ENCODE measurements around the gene C9orf78.

DNA sequence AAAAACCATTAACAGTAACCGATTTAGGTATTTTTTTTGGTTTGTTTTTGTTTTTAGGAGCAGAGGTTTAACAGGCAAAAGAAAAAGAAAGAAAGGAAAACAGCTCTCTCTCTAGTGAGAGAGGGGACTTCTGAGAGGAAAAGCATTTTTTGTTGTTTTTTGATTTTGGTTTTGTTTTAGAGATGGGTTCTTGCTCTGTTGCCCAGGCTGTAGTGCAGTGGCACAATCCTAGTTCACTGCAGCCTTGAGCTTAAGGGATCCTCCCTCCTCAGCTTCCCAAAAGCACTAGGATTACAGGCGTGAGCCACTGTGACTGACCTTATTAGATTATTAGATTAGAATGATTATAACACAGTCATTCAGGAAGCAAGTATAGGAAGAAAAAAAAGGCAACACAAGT lies 10.3 kb upstream of the C9orf78 start:
- TF ChIP-seq, protein P1, sequence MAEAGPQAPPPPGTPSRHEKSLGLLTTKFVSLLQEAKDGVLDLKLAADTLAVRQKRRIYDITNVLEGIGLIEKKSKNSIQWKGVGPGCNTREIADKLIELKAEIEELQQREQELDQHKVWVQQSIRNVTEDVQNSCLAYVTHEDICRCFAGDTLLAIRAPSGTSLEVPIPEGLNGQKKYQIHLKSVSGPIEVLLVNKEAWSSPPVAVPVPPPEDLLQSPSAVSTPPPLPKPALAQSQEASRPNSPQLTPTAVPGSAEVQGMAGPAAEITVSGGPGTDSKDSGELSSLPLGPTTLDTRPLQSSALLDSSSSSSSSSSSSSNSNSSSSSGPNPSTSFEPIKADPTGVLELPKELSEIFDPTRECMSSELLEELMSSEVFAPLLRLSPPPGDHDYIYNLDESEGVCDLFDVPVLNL (CRISPR knock-in tag; IDR thresholded peaks at IDR 0.05; ENCODE audit: borderline replicate concordance, low read depth): no peak
- TF ChIP-seq, protein P2, sequence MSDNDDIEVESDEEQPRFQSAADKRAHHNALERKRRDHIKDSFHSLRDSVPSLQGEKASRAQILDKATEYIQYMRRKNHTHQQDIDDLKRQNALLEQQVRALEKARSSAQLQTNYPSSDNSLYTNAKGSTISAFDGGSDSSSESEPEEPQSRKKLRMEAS (CRISPR knock-in tag; IDR thresholded peaks at IDR 0.05): no peak
- TF ChIP-seq, protein P3, sequence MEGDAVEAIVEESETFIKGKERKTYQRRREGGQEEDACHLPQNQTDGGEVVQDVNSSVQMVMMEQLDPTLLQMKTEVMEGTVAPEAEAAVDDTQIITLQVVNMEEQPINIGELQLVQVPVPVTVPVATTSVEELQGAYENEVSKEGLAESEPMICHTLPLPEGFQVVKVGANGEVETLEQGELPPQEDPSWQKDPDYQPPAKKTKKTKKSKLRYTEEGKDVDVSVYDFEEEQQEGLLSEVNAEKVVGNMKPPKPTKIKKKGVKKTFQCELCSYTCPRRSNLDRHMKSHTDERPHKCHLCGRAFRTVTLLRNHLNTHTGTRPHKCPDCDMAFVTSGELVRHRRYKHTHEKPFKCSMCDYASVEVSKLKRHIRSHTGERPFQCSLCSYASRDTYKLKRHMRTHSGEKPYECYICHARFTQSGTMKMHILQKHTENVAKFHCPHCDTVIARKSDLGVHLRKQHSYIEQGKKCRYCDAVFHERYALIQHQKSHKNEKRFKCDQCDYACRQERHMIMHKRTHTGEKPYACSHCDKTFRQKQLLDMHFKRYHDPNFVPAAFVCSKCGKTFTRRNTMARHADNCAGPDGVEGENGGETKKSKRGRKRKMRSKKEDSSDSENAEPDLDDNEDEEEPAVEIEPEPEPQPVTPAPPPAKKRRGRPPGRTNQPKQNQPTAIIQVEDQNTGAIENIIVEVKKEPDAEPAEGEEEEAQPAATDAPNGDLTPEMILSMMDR (IDR thresholded peaks at IDR 0.05): no peak
- TF ChIP-seq OVOL2 (CRISPR knock-in tag; IDR thresholded peaks at IDR 0.05; ENCODE audit: borderline replicate concordance): no peak
